Measurements from ENCODE around the gene CDHR1.

Gene CDHR1

DNA sequence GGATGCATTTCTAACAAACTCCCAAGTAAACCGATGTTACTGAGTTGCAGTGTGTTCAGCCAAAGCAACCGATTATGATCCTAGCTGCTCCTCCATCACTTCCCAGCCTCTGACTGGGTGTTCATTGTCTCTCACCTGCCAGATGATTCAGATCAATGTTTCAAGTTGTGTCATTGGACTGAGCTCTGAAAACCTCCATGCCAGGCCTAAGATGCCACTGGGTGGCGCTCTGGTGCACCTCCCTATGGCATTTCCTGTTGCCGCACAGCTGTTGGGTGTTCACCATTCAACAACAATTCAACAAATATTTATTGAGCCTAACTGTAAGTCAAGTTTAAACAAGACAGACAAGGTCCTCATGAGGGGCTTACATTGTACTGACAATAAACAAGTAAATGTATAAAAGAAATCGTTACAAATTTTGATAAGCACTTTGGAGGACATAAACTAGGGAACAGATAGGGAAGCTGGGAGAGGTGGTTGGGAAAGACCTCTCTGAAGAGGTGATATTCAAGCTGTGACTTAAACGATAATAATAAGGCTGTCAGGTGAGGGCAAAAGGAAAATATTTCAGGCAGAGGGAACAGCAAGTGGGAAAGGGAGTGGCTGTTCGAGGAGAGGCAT lies 73.3 kb downstream of the CDHR1 start:
- DNase-seq = peak; percentile 61

DNA sequence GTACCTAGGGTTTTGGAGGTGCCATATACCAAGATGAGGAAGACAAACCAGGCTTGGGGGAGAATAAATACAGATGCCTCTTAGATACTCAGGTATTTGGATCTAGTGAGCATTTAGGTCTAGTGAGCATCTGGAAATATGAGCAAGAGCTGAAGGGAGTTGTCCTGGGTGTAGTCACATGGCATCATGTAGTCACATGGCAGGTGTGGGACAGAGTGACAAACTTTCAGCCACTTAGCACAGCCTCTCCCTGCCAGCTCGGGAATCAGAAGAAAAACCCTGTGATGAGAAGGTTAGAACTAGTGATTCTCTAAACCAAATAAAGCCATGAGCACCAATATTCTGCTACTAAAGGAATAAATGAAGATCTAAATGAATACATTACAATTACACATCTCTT lies 74.8 kb downstream of the CDHR1 start:
- DNase-seq = no peak
